OCI-M2 (cell line): Measurements from ENCODE around the gene PHF23.

Experiments used
- DNase-seq: peaks from one replicate; lab custom pipeline; 2025; ENCODE audit not compliant: unreplicated experiment; lab: John Stamatoyannopoulos, UW

The PHF23 gene

GRCh38 chr17:7207120-7208001 is 31.9 kb downstream of the PHF23 start:
- DNase-seq = no peak

GRCh38 chr17:7205561-7205960 is 33.7 kb downstream of the PHF23 start:
- no peak for DNase-seq

GRCh38 chr17:7204828-7205461 is 34.3 kb downstream of the PHF23 start:
- no peak for DNase-seq

GRCh38 chr17:7204336-7204735 is 34.9 kb downstream of the PHF23 start:
- no peak for DNase-seq

GRCh38 chr17:7203391-7203790 is 35.9 kb downstream of the PHF23 start:
- no peak for DNase-seq

GRCh38 chr17:7196651-7197401 is 42.4 kb downstream of the PHF23 start:
- DNase-seq = no peak

GRCh38 chr17:7195971-7196370 is 43.3 kb downstream of the PHF23 start:
- no peak for DNase-seq

- no peak for DNase-seq
Measured at GRCh38 chr17:7192271-7192937, 46.9 kb downstream of the PHF23 start.

- no peak for DNase-seq
Measured at GRCh38 chr17:7191571-7192270, 47.5 kb downstream of the PHF23 start.

GRCh38 chr17:7191069-7191468 is 48.2 kb downstream of the PHF23 start:
- DNase-seq = no peak

GRCh38 chr17:7190276-7190917 is 48.9 kb downstream of the PHF23 start:
- no peak for DNase-seq

- DNase-seq = no peak
Measured at GRCh38 chr17:7186241-7186640, 53.0 kb downstream of the PHF23 start.
